ENCODE data around the gene ICOSLG.
"Not testable (repeated sequence)": the region's sequence is repeated elsewhere in the genome, so short reads cannot be mapped to it uniquely, and the experiment has no call there.

The ICOSLG gene

GRCh38 chr21:44220674-44221073 lies 20.1 kb downstream of the ICOSLG start:
- DNase-seq: not testable (repeated sequence)

- not testable (repeated sequence) for DNase-seq
Measured at GRCh38 chr21:44218461-44218860, 22.3 kb downstream of the ICOSLG start.

- DNase-seq: not testable (repeated sequence)
Measured at GRCh38 chr21:44211978-44212377, 28.8 kb downstream of the ICOSLG start.

- not testable (repeated sequence) for DNase-seq
Measured at GRCh38 chr21:44211574-44211973, 29.2 kb downstream of the ICOSLG start.

- DNase-seq: not testable (repeated sequence)
Measured at GRCh38 chr21:44207860-44208646, 32.7 kb downstream of the ICOSLG start.

- not testable (repeated sequence) for DNase-seq
Measured at GRCh38 chr21:44206698-44207676, 33.8 kb downstream of the ICOSLG start.

- not testable (repeated sequence) for DNase-seq
Measured at GRCh38 chr21:44206187-44206586, 34.6 kb downstream of the ICOSLG start.

- not testable (repeated sequence) for DNase-seq
Measured at GRCh38 chr21:44202590-44203299, 38.0 kb downstream of the ICOSLG start.

- not testable (repeated sequence) for DNase-seq
Measured at GRCh38 chr21:44199997-44200396, 40.7 kb downstream of the ICOSLG start.

GRCh38 chr21:44199448-44199847 lies 41.3 kb downstream of the ICOSLG start:
- DNase-seq: no peak

GRCh38 chr21:44197156-44197516 lies 43.6 kb downstream of the ICOSLG start:
- not testable (repeated sequence) for DNase-seq

GRCh38 chr21:44196212-44197155 lies 44.3 kb downstream of the ICOSLG start:
- peak; percentile 69 for DNase-seq

- not testable (repeated sequence) for DNase-seq
Measured at GRCh38 chr21:44194888-44195287, 45.9 kb downstream of the ICOSLG start.

- not testable (repeated sequence) for DNase-seq
Measured at GRCh38 chr21:44194451-44194850, 46.3 kb downstream of the ICOSLG start.

- DNase-seq: not testable (repeated sequence)
Measured at GRCh38 chr21:44193108-44193507, 47.6 kb downstream of the ICOSLG start.

- DNase-seq: not testable (repeated sequence)
Measured at GRCh38 chr21:44190349-44191271, 50.1 kb downstream of the ICOSLG start.

GRCh38 chr21:44184862-44185261 lies 55.9 kb downstream of the ICOSLG start:
- DNase-seq: not testable (repeated sequence)

- DNase-seq: not testable (repeated sequence)
Measured at GRCh38 chr21:44182202-44182601, 58.5 kb downstream of the ICOSLG start.

GRCh38 chr21:44181506-44181905 lies 59.2 kb downstream of the ICOSLG start:
- DNase-seq: not testable (repeated sequence)

GRCh38 chr21:44176127-44176526 lies 64.6 kb downstream of the ICOSLG start:
- DNase-seq: not testable (repeated sequence)

All from CD4-positive, alpha-beta T cell treated with Interleukin-21 for 1 hour (primary cell).